B cell (primary cell): ENCODE data around the gene CEP128. TPM values are rescaled to one million over a fixed set of nuclear protein-coding genes. Genes with fewer than 3 reads are reported as not detected.

Experiments used
- ATAC-seq: fragments of 200-7000 bp; cut with Tn5 transposase; one replicate; pipeline ENCODE4 v1.10.0; 2021; ENCODE audit warnings: low read depth, mild to moderate bottlenecking, moderate number of reproducible peaks, moderate library complexity
- CTCF ChIA-PET: fragments of 350-600 bp; sonication (Branson Sonifier 250); formaldehyde crosslinking; loops from one replicate; lab custom pipeline; 2021; ENCODE audit warnings: antibody characterized with exemption, inconsistent platforms; lab: Charles Lee
- POLR2A ChIA-PET: fragments of 350-600 bp; sonication (Branson Sonifier 250); formaldehyde crosslinking; loops from one replicate; lab custom pipeline; 2021; ENCODE audit warnings: antibody characterized with exemption; lab: Charles Lee
- DNase-seq: peaks from one replicate; pipeline ENCODE4 v3.0.0; 2013
- H2AFZ ChIP-seq: 2 replicates; pipeline ENCODE4 v1.6.1; 2012; ENCODE audit warnings: mild to moderate bottlenecking, low read depth, low read length; ENCODE audit not compliant: insufficient read depth, poor library complexity, severe bottlenecking
- H3K27ac ChIP-seq, 2 donors: 1 replicate in 1 of 2; 2 replicates in 1 of 2; pipeline ENCODE4 v1.5.1; 2012 to 2013; ENCODE audit warnings: low read length in 2 of 2, mild to moderate bottlenecking in 2 of 2, moderate library complexity in 1 of 2
- H3K27me3 ChIP-seq, 4 experiments: fragments of 200-600 bp in 1 of 4; sonication (generic) in 1 of 4; replicated peaks in 1 of 4; 1 replicate in 2 of 4; 2 replicates in 2 of 4; pipeline versions ENCODE4 v1.6.1 to v1.7.0; 2013 to 2016; ENCODE audit warnings: low read length in 3 of 4, mild to moderate bottlenecking in 2 of 4, mixed read lengths in 1 of 4, moderate library complexity in 1 of 4; ENCODE audit not compliant: insufficient read depth in 4 of 4, control insufficient read depth in 3 of 4; ENCODE audit errors: control extremely low read depth in 1 of 4
- H3K36me3 ChIP-seq, 2 experiments: replicated peaks in 1 of 2; 1 replicate in 1 of 2; 2 replicates in 1 of 2; pipeline versions ENCODE4 v1.6.1 to v1.7.1; 2013; ENCODE audit warnings: low read length in 1 of 2; ENCODE audit not compliant: insufficient read depth in 2 of 2, control insufficient read depth in 1 of 2; ENCODE audit errors: control extremely low read depth in 1 of 2, extremely low read depth in 1 of 2
- H3K4me1 ChIP-seq, 2 donors: fragments of 200-600 bp in 1 of 2; sonication (generic) in 1 of 2; 1 replicate in 1 of 2; 2 replicates in 1 of 2; pipeline versions ENCODE4 v1.5.1 to v1.6.1; 2013 to 2017; ENCODE audit warnings: low read length in 2 of 2; ENCODE audit not compliant: control insufficient read depth in 2 of 2, insufficient read depth in 2 of 2
- H3K4me2 ChIP-seq: replicated peaks from 2 replicates; pipeline ENCODE3; 2012; ENCODE audit warnings: mild to moderate bottlenecking, low read depth, low read length; ENCODE audit not compliant: poor library complexity, severe bottlenecking
- H3K4me3 ChIP-seq, 5 experiments: fragments of 200-600 bp in 1 of 5; sonication (generic) in 1 of 5; 1 replicate in 3 of 5; 2 replicates in 2 of 5; pipeline versions ENCODE4 v1.5.1 to v1.7.0; 2011 to 2016; ENCODE audit warnings: low read length in 4 of 5, mild to moderate bottlenecking in 4 of 5, low read depth in 2 of 5, control low read depth in 1 of 5, moderate library complexity in 1 of 5; ENCODE audit not compliant: insufficient read depth in 1 of 5; ENCODE audit errors: control extremely low read depth in 1 of 5, extremely low read depth in 1 of 5
- H3K79me2 ChIP-seq: fragments of 200-600 bp; sonication (generic); one replicate; pipeline ENCODE4 v1.6.0; 2016; ENCODE audit warnings: low read length; ENCODE audit not compliant: control insufficient read depth, insufficient read depth
- H3K9ac ChIP-seq: fragments of 200-600 bp; sonication (generic); 2 replicates; pipeline ENCODE4 v1.6.1; 2017; ENCODE audit warnings: mild to moderate bottlenecking, low read length, moderate library complexity
- H3K9me3 ChIP-seq, 3 donors: one replicate each; pipeline versions ENCODE4 v1.6.1 to v1.7.1; 2013; ENCODE audit warnings: low read length in 2 of 3; ENCODE audit not compliant: control insufficient read depth in 2 of 3, insufficient read depth in 1 of 3; ENCODE audit errors: control extremely low read depth in 1 of 3
- H4K20me1 ChIP-seq: 2 replicates; pipeline ENCODE4 v1.6.0; 2012; ENCODE audit warnings: mild to moderate bottlenecking, low read length; ENCODE audit not compliant: insufficient read depth, control insufficient read depth, poor library complexity, severe bottlenecking
- H3K27ac Mint-ChIP-seq: one replicate; pipeline ENCODE4 v1.8.0; 2021; ENCODE audit warnings: mixed read lengths
- H3K27me3 Mint-ChIP-seq: one replicate; pipeline ENCODE4 v1.8.0; 2021; ENCODE audit warnings: mixed read lengths
- H3K4me1 Mint-ChIP-seq: one replicate; pipeline ENCODE4 v1.8.0; 2021; ENCODE audit warnings: mixed read lengths
- H3K4me3 Mint-ChIP-seq: one replicate; pipeline ENCODE4 v1.8.0; 2021; ENCODE audit warnings: mixed read lengths
- H3K9me3 Mint-ChIP-seq: one replicate; pipeline ENCODE4 v1.8.0; 2022; ENCODE audit warnings: mixed read lengths; ENCODE audit not compliant: insufficient read depth
- EZH2 ChIP-seq: IDR thresholded peaks from 2 replicates; pipeline ENCODE4 v1.6.1; 2012; ENCODE audit warnings: borderline replicate concordance, low read depth, mild to moderate bottlenecking, moderate library complexity, low read length; ENCODE audit not compliant: insufficient read depth, poor library complexity, severe bottlenecking
- WGBS: methylation state at CpG from one replicate; pipeline ENCODE4 v1.1.5; 2013; ENCODE audit warnings: missing lambda C conversion rate; ENCODE audit not compliant: insufficient coverage; 5-methylcytosine and 5-hydroxymethylcytosine counted together
- intact Hi-C: fragments of 100-400 bp; cut with micrococcal nuclease; formaldehyde crosslinking; loops from one replicate; pipeline ENCODE4 v1.10.0; 2022
- polyA plus RNA-seq: library from polyadenylated mRNA; depleted of rRNA; stranded (reverse); fragments of >200 nt; gene quantifications from 2 replicates; pipeline ENCODE4 v1.2.3, GENCODE V29; 2012
- total RNA-seq, 2 donors: library from RNA; stranded (reverse); fragments of 120-200 nt in 1 of 2; gene quantifications; 1 replicate in 1 of 2; 2 replicates in 1 of 2; pipeline versions ENCODE4 v1.2.3 to v1.2.4, GENCODE V29; 2013 to 2022
- TF ChIP-seq, protein P1 (sequence below): fragments of 200-600 bp; IDR thresholded peaks from one replicate; pipeline ENCODE4 v1.8.0; 2022; ENCODE audit warnings: antibody characterized with exemption, mild to moderate bottlenecking

Gene CEP128
- total and polyA plus RNA-seq, 2 donors (not counting 1 experiment from before 2014, with no cell fraction given), result 1.1 to 31.6 TPM

DNA sequence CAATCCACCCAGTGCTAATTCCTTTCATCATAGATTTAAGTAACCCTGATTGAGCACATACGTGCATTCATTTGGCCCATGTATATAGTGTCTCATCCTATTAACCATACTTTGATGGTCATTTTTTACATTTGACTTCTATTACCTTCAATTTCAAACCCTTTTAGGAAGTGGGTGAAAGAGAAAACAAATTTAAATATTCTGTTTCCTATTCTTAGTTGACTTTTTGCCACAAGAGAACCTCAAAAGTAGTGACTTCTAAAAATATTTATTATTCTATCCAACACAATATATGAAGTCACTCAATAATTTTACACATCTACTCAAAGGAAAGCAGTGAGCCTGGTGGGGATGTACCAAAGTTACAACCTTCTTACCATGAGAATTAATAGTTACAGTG lies 164.9 kb downstream of the CEP128 start:
- POLR2A ChIA-PET, result no interaction called here
- H3K4me3 Mint-ChIP-seq, result no peak overlapping the region
- no peak overlapping the region for H3K9ac ChIP-seq

DNA sequence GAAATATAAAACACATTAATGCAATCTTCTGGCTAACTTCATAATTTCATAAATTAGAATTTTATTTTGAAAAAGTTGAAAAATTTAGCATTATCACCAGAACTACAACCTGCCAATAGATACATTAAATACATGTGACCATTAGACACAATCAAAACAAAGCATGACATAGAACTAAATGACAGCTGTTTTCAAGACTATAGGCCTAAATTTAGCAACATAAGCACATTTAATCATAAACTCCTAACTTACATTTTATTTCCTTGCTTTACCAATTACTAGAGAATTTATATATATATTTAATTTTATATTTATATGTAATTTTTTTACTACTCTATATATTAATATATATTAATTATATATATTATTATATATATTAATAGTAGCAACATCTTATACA lies 165.4 kb downstream of the CEP128 start:
- H3K4me1 ChIP-seq, result no peaks in the 10 kb centered on the region
- Mint-ChIP-seq H3K27ac (no peak overlapping the region), H3K4me1 (no peaks in the 10 kb centered on the region), H3K27me3 (no peaks in the 10 kb centered on the region), H3K9me3 (peaks cover 2% of the 10 kb centered on the region), H3K4me3 (no peak overlapping the region)
- no peak for DNase-seq
- peaks cover 0 to 2% of the 10 kb centered on the region in 2 experiments for H3K36me3 ChIP-seq
- CTCF ChIA-PET, result no interaction called here
- no peak for TF ChIP-seq EZH2
- TF ChIP-seq, protein P1, sequence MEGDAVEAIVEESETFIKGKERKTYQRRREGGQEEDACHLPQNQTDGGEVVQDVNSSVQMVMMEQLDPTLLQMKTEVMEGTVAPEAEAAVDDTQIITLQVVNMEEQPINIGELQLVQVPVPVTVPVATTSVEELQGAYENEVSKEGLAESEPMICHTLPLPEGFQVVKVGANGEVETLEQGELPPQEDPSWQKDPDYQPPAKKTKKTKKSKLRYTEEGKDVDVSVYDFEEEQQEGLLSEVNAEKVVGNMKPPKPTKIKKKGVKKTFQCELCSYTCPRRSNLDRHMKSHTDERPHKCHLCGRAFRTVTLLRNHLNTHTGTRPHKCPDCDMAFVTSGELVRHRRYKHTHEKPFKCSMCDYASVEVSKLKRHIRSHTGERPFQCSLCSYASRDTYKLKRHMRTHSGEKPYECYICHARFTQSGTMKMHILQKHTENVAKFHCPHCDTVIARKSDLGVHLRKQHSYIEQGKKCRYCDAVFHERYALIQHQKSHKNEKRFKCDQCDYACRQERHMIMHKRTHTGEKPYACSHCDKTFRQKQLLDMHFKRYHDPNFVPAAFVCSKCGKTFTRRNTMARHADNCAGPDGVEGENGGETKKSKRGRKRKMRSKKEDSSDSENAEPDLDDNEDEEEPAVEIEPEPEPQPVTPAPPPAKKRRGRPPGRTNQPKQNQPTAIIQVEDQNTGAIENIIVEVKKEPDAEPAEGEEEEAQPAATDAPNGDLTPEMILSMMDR, result no peak
- POLR2A ChIA-PET, result no interaction called here
- H3K79me2 ChIP-seq, result no peaks in the 10 kb centered on the region
- no peak overlapping the region for H3K27ac ChIP-seq
- no peak overlapping the region for H3K4me2 ChIP-seq
- intact Hi-C loops, result no loop called here
- no peaks in the 10 kb centered on the region for H3K9me3 ChIP-seq
- H3K9ac ChIP-seq, result no peak overlapping the region
- no peak overlapping the region for H2AFZ ChIP-seq
- ATAC-seq, result no peak
- H4K20me1 ChIP-seq, result no peaks in the 10 kb centered on the region
- no peak overlapping the region for H3K4me3 ChIP-seq
- no peaks in the 10 kb centered on the region for H3K27me3 ChIP-seq

More for the DNA sequence above, 164.9 kb downstream of the CEP128 start:
- DNase-seq, result no peak
- H2AFZ ChIP-seq, result no peak overlapping the region
- H3K27me3 Mint-ChIP-seq, result no peaks in the 10 kb centered on the region
- H3K27ac ChIP-seq, result no peak overlapping the region
- no CpG with 5 or more reads among the region's 1 CpG for WGBS
- H3K9me3 Mint-ChIP-seq, result peaks cover 2% of the 10 kb centered on the region
- H3K79me2 ChIP-seq, result no peaks in the 10 kb centered on the region
- peaks cover 0 to 2% of the 10 kb centered on the region in 2 experiments for H3K36me3 ChIP-seq
- intact Hi-C loops, result no loop called here
- no peaks in the 10 kb centered on the region for H3K27me3 ChIP-seq
- no peak overlapping the region for H3K4me2 ChIP-seq
- no peak overlapping the region for H3K4me3 ChIP-seq
- TF ChIP-seq, protein P1, result no peak
- no peaks in the 10 kb centered on the region for H3K9me3 ChIP-seq
- H4K20me1 ChIP-seq, result no peaks in the 10 kb centered on the region
- no peaks in the 10 kb centered on the region for H3K4me1 Mint-ChIP-seq
- CTCF ChIA-PET, result no interaction called here
- no peaks in the 10 kb centered on the region for H3K4me1 ChIP-seq
- no peak overlapping the region for H3K27ac Mint-ChIP-seq
- ATAC-seq, result no peak
